WERI-Rb-1 (cell line): Measurements from ENCODE around the gene NGRN.
"Not testable (repeated sequence)": the region's sequence is repeated elsewhere in the genome, so short reads cannot be mapped to it uniquely, and the experiment has no call there.

Source experiments
- DNase-seq: peaks from one replicate; pipeline ENCODE4 v3.0.0-alpha.2; 2020
- H3K27ac ChIP-seq: fragments of 250-450 bp; sonication (Bioruptor Pico); 2 replicates; pipeline ENCODE4 v1.5.1; 2020; ENCODE audit warnings: mild to moderate bottlenecking, moderate library complexity
- H3K27me3 ChIP-seq: fragments of 250-450 bp; sonication (Bioruptor Pico); 2 replicates; pipeline ENCODE4 v1.5.1; 2021; ENCODE audit warnings: mild to moderate bottlenecking, low read depth, moderate library complexity; ENCODE audit not compliant: insufficient read depth, severe bottlenecking
- H3K36me3 ChIP-seq: fragments of 250-450 bp; sonication (Bioruptor Pico); 2 replicates; pipeline ENCODE4 v1.5.1; 2020; ENCODE audit warnings: mild to moderate bottlenecking, moderate library complexity
- H3K4me3 ChIP-seq: 2 replicates; pipeline ENCODE4 v1.5.1; 2011; ENCODE audit warnings: low read depth, mild to moderate bottlenecking, control low read depth, low read length
- H3K9me3 ChIP-seq: fragments of 250-450 bp; sonication (Bioruptor Pico); 2 replicates; pipeline ENCODE4 v1.5.1; 2021; ENCODE audit warnings: mild to moderate bottlenecking, moderate library complexity; ENCODE audit not compliant: severe bottlenecking
- CTCF ChIP-seq: IDR thresholded peaks from 2 replicates; pipeline ENCODE4 v1.5.1; 2011; ENCODE audit warnings: low read depth, mild to moderate bottlenecking, control low read depth, inconsistent platforms, low read length

The NGRN gene

DNA sequence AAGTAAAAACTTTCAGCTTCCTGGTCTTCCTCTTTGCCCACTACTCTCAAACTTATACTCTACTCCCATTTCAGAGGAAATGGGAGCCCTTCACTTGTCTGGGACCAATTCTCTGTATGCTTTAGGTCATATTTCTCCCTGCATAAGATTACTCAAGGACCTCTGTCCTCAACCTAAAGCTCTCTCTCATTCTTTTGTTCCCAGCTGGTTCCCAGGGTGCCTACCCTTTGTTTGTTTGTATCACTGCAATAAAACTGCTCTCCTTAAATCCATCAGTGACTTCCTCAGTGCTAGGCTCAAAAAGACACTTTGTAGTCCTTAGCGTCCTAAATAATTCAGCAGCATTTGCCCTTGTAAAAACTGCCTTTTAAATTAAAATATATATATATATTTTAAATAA, 2.9 kb downstream of the NGRN start:
- Histone ChIP-seq H3K4me3 (no peak overlapping the region), H3K27ac (no peak overlapping the region), H3K9me3 (no peaks in the 10 kb centered on the region), H3K27me3 (no peaks in the 10 kb centered on the region), H3K36me3 (peaks cover 60% of the 10 kb centered on the region)
- DNase-seq = no peak
- TF ChIP-seq CTCF = no peak

GRCh38 chr15:90270502-90271150, 5.2 kb downstream of the NGRN start:
- H3K27me3 ChIP-seq = no peaks in the 10 kb centered on the region
- H3K36me3 ChIP-seq = peaks cover 78% of the 10 kb centered on the region
- H3K4me3 ChIP-seq = no peak overlapping the region
- no peak for DNase-seq
- H3K27ac ChIP-seq = no peak overlapping the region
- TF ChIP-seq CTCF = no peak
- no peaks in the 10 kb centered on the region for H3K9me3 ChIP-seq

- TF ChIP-seq CTCF = no peak
- Histone ChIP-seq H3K27ac (no peak overlapping the region), H3K4me3 (no peak overlapping the region), H3K9me3 (no peaks in the 10 kb centered on the region), H3K27me3 (no peaks in the 10 kb centered on the region), H3K36me3 (peaks cover 81% of the 10 kb centered on the region)
- DNase-seq = no peak
These were observed 6.1 kb downstream of the NGRN start for GRCh38 chr15:90271459-90272166.

DNA sequence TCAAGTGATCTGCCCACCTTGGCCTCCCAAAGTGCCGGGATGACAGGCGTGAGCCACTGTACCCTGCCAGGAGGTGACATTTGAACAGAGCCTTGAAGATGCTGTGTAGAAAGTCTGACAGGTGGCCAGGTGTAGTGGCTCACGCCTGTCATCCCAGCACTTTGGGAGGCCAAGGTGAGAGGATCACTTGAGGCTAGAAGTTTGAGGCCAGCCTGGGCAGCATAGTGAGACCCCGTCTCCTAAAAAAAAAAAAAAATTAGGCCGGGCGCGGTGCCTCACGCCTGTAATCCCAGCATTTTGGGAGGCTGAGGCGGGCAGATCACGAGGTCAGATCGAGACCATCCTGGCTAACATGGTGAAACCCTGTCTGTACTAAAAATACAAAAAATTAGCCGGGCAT, 13.0 kb downstream of the NGRN start:
- not testable (repeated sequence) for H3K27ac ChIP-seq, H3K4me3 ChIP-seq, H3K9me3 ChIP-seq, DNase-seq, H3K27me3 ChIP-seq
- peaks cover 21% of the 10 kb centered on the region for H3K36me3 ChIP-seq

GRCh38 chr15:90280743-90281142, 15.3 kb downstream of the NGRN start:
- DNase-seq, H3K27me3 ChIP-seq, H3K36me3 ChIP-seq: not testable (repeated sequence)

GRCh38 chr15:90281637-90282036, 16.2 kb downstream of the NGRN start:
- not testable (repeated sequence) for H3K27me3 ChIP-seq, H3K36me3 ChIP-seq, H3K4me3 ChIP-seq, H3K27ac ChIP-seq, DNase-seq, H3K9me3 ChIP-seq

More at GRCh38 chr15:90280743-90281142, 15.3 kb downstream of the NGRN start:
- peak overlapping the region; percentile 29 for H3K27ac ChIP-seq
- not testable (repeated sequence) for H3K4me3 ChIP-seq, H3K9me3 ChIP-seq

- Histone ChIP-seq H3K27me3 (no peaks in the 10 kb centered on the region), H3K9me3 (no peaks in the 10 kb centered on the region), H3K27ac (no peak overlapping the region), H3K36me3 (no peaks in the 10 kb centered on the region), H3K4me3 (no peak overlapping the region)
- DNase-seq = peak; percentile 28
- peak; percentile 62 for TF ChIP-seq CTCF
These were observed 21.2 kb downstream of the NGRN start for GRCh38 chr15:90286678-90287077.
